Inferior parietal cortex (tissue), 1 donor: ENCODE results near the gene BAD.
"Not testable (repeated sequence)": the region's sequence is repeated elsewhere in the genome, so short reads cannot be mapped to it uniquely, and the experiment has no call there.

Experiments used
- DNase-seq: peaks from one replicate; pipeline ENCODE4 v3.0.0-alpha.2; 2016; ENCODE audit errors: extremely low spot score

BAD gene

GRCh38 chr11:64256300-64256699 lies 28.2 kb downstream of the BAD start:
- DNase-seq = no peak

- DNase-seq = no peak
Observed at GRCh38 chr11:64255135-64256128, 29.0 kb downstream of the BAD start.

- no peak for DNase-seq
Observed at GRCh38 chr11:64254326-64254725, 30.1 kb downstream of the BAD start.

- no peak for DNase-seq
Observed at GRCh38 chr11:64253481-64253880, 31.0 kb downstream of the BAD start.

GRCh38 chr11:64253043-64253442 lies 31.4 kb downstream of the BAD start:
- DNase-seq = no peak

GRCh38 chr11:64252003-64252872 lies 32.2 kb downstream of the BAD start:
- no peak for DNase-seq

GRCh38 chr11:64251753-64252002 lies 32.8 kb downstream of the BAD start:
- no peak for DNase-seq

GRCh38 chr11:64251016-64251752 lies 33.3 kb downstream of the BAD start, which contains the start of gene PLCB3:
TSS of gene PLCB3 (plus strand) at chr11:64251530. CDS start at chr11:64251650, 120 bp downstream.
- DNase-seq = peak; percentile 51

GRCh38 chr11:64250415-64251015 lies 34.0 kb downstream of the BAD start:
- no peak for DNase-seq

GRCh38 chr11:64249563-64250414 lies 34.7 kb downstream of the BAD start:
- no peak for DNase-seq

GRCh38 chr11:64249038-64249437 lies 35.4 kb downstream of the BAD start:
- no peak for DNase-seq

- no peak for DNase-seq
Observed at GRCh38 chr11:64248578-64248977, 35.9 kb downstream of the BAD start.

- no peak for DNase-seq
Observed at GRCh38 chr11:64247729-64248531, 36.5 kb downstream of the BAD start.

- DNase-seq = peak; percentile 82
Observed at GRCh38 chr11:64246871-64247728, 37.4 kb downstream of the BAD start, which contains the start of gene PPP1R14B. TSS of gene PPP1R14B (minus strand) at chr11:64246943. CDS start at chr11:64246673, 270 bp downstream.

GRCh38 chr11:64246621-64246870 lies 37.9 kb downstream of the BAD start:
- not testable (repeated sequence) for DNase-seq

GRCh38 chr11:64245797-64246620 lies 38.5 kb downstream of the BAD start:
- DNase-seq = no peak

GRCh38 chr11:64245401-64245796 lies 39.1 kb downstream of the BAD start:
- no peak for DNase-seq

- no peak for DNase-seq
Observed at GRCh38 chr11:64244966-64245365, 39.5 kb downstream of the BAD start.
